Ureter (tissue), 1 donor: ENCODE results near the gene LRRN2. TPM values are rescaled to one million over a fixed set of nuclear protein-coding genes. Genes with fewer than 3 reads are reported as not detected.
"Not testable (repeated sequence)": the region's sequence is repeated elsewhere in the genome, so short reads cannot be mapped to it uniquely, and the experiment has no call there.

Experiments used
- DNase-seq: peaks from one replicate; pipeline ENCODE4 v3.0.0-alpha.2; 2020; ENCODE audit warnings: low spot score
- total RNA-seq: library from RNA; stranded (reverse); gene quantifications from one replicate; pipeline ENCODE4 v1.2.4, GENCODE V29; 2023
- donor health status: DM: yes; HTN: yes; CAD: no.

LRRN2 gene
- total RNA-seq, 1 donor from 2014 or later = 2.1 TPM

- no peak for DNase-seq
Measured at GRCh38 chr1:204633665-204634064, 51.9 kb downstream of the LRRN2 start.

- no peak for DNase-seq
Measured at GRCh38 chr1:204630132-204630905, 55.2 kb downstream of the LRRN2 start.

- not testable (repeated sequence) for DNase-seq
Measured at GRCh38 chr1:204629459-204629858, 56.1 kb downstream of the LRRN2 start.

GRCh38 chr1:204628868-204629267, 56.7 kb downstream of the LRRN2 start:
- no peak for DNase-seq

- no peak for DNase-seq
Measured at GRCh38 chr1:204627436-204627835, 58.1 kb downstream of the LRRN2 start.

GRCh38 chr1:204626381-204626780, 59.2 kb downstream of the LRRN2 start:
- no peak for DNase-seq

GRCh38 chr1:204624631-204625216, 60.8 kb downstream of the LRRN2 start:
- DNase-seq = no peak

GRCh38 chr1:204623894-204624361, 61.6 kb downstream of the LRRN2 start:
- DNase-seq = no peak

- DNase-seq = no peak
Measured at GRCh38 chr1:204623365-204623893, 62.1 kb downstream of the LRRN2 start.

- no peak for DNase-seq
Measured at GRCh38 chr1:204621996-204622395, 63.5 kb downstream of the LRRN2 start.

- no peak for DNase-seq
Measured at GRCh38 chr1:204621396-204621795, 64.1 kb downstream of the LRRN2 start.

GRCh38 chr1:204619721-204620120, 65.8 kb downstream of the LRRN2 start:
- DNase-seq = no peak

- DNase-seq = no peak
Measured at GRCh38 chr1:204618148-204618760, 67.3 kb downstream of the LRRN2 start.

- no peak for DNase-seq
Measured at GRCh38 chr1:204617256-204618147, 68.0 kb downstream of the LRRN2 start.

GRCh38 chr1:204616641-204617040, 68.9 kb downstream of the LRRN2 start:
- no peak for DNase-seq

GRCh38 chr1:204615881-204616280, 69.7 kb downstream of the LRRN2 start:
- DNase-seq = no peak

GRCh38 chr1:204613636-204614035, 71.9 kb downstream of the LRRN2 start:
- no peak for DNase-seq

- no peak for DNase-seq
Measured at GRCh38 chr1:204612326-204612725, 73.2 kb downstream of the LRRN2 start.

GRCh38 chr1:204611036-204611435, 74.5 kb downstream of the LRRN2 start:
- no peak for DNase-seq

GRCh38 chr1:204607910-204608309, 77.6 kb downstream of the LRRN2 start:
- no peak for DNase-seq

- no peak for DNase-seq
Measured at GRCh38 chr1:204605791-204606190, 79.7 kb downstream of the LRRN2 start.
